GM21360 (cell line): ENCODE data around the gene UCP3.

Source experiments
- ATAC-seq: cut with Tn5 transposase; IDR thresholded peaks from one replicate; pipeline ENCODE4 v1.9.1; 2021; ENCODE audit warnings: mild to moderate bottlenecking, moderate library complexity; ENCODE audit not compliant: unreplicated experiment

UCP3 gene

GRCh38 chr11:73958521-73959141 is 50.3 kb downstream of the UCP3 start:
- ATAC-seq: no peak

- no peak for ATAC-seq
Measured at GRCh38 chr11:73957654-73958361, 51.1 kb downstream of the UCP3 start.

GRCh38 chr11:73956876-73957653 is 51.8 kb downstream of the UCP3 start:
- ATAC-seq: no peak

GRCh38 chr11:73951797-73952196 is 57.1 kb downstream of the UCP3 start:
- no peak for ATAC-seq

- ATAC-seq: no peak
Measured at GRCh38 chr11:73950869-73951710, 57.8 kb downstream of the UCP3 start, which contains the start of gene DNAJB13. Gene DNAJB13 (plus strand): TSS chr11:73951026. CDS start chr11:73951070, 44 bp downstream.
